Cerebellar nuclear complex (tissue), 1 donor: ENCODE results near the gene TTC33.
"Not testable (repeated sequence)": the region's sequence is repeated elsewhere in the genome, so short reads cannot be mapped to it uniquely, and the experiment has no call there.

ENCODE experiments used
- DNase-seq, 2 experiments: peaks; one replicate each; lab custom pipeline; 2025; lab: John Stamatoyannopoulos, UW

The TTC33 gene, protein sequence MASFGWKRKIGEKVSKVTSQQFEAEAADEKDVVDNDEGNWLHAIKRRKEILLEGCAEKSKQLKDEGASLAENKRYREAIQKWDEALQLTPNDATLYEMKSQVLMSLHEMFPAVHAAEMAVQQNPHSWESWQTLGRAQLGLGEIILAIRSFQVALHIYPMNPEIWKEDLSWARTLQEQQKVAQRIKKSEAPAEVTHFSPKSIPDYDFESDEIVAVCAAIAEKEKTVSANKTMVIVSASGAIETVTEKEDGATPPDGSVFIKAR

DNA sequence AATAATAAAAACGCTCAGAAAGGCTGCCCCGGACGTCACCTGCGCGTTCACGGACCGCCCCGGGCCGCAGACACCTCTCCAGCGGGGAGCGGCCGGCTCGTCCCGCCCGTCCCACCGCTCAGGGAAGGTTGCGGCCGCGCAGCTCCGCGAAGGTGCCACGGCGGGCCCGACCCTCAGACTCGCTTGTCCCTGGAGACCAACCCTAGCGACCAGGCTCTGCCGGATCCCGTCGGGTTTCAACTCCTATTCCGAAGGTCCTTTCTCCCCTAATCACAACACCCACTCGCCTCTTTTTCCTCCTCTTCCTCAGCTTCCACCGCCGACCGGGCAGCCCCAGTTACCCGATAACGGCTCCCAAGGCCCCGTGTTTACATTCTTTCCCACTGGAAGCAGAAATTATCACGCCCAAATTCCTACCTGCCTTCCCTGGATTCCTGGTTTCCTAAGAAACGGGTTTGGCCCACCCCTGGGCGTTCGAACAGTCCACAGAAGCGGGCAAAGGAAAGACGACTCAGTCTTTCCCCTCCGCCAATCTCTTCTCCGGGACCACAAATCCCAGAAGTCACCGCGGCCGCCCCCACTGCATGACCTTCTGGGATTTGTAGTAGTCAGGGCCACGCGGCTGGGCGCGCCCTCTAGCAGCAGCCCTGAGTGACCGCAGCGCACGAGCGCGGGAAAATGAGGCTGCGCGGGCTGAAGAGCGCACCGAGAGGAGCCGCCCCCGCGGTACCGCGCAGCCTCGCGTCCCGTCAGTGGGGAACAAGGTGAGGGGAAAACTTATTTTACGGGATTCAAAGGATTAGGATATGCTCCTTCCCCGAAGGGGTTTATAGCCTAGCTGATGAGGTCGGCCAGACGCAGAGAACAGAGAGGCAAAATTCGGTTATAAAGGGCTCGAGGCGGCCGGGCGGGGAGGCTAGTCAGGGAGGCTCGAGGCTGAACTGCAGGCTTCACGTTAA, at the start of gene TTC33:
Gene TTC33, minus strand, starts transcription at position 555 of the 959 bp plus-strand sequence. CDS start 8,943 bp downstream, outside the sequence.
- peak; percentile 31 to 83 for DNase-seq

DNA sequence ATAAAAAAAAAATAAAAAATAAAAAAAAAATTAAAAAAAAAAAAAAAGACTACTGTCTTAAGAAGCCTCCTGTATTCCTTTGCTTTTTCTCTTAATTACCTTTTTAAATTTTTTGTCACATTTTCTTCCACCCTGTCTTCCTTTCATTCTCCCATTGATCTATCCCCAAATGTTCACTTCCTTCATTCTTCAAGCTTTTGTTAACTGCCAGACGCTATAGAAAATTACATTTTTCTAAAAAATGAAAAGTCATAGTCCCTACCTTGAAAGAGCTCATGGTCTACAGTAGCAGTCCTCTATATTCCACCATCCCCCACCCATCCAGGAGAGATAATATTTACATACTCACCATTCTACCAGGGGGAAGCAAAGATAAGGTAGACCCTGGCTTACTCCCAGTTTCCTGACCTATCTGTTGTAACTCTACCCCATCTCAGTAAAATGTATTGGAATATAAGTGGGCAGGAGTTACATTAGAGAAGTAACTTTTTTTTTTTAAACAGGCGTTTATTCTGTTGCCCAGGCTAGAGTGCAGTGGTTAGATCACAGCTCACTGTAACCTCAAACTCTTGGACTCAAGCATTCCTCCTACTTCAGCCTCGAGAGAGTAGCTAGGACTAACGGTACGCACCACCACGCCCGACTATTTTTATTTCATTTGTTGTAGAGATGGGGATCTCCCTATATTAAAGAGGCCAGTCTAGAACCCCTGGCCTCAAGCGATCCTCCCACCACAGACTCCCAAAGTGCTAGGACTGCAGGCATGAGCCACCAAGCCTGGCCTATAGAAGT, 46.2 kb upstream of the TTC33 start:
- DNase-seq = no peak

DNA sequence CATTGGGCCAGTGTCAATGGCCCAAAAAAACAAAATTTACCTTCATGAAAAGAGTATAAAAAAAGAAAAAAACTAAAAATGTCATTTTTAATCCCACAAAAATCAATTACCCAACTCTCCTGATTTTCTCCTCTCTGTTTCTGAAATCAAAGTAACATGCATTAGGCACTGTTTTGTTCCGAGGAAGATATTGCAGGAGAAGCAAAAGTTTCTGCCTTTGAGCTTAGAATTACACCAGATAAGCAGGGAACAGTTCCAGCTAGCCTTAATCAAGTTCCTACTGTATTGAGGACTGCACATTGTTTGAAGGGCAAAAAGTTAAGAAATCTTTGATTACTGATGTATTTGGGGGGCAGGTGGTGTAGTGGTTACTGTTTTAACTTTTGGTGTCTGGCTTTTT, 43.5 kb upstream of the TTC33 start:
- DNase-seq = no peak

DNA sequence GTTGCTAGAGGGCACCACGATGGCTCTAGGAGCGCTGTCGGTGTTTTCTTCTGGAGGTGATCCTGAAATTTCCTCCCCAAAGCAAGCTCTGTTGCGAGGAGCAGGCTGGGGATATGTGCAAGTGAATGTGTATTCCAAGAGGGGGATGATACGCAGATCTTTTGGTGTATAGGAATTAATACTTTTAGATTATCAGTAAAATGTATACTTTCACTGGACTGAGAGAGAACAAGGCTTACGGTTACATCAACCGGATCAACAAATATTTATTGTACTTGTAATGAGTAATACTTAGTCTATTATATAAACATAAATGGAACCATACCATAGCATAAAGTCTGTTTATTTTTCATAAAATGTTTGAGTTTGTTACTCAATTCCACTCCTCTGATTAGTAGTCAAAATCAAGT, 43.0 kb upstream of the TTC33 start:
- DNase-seq = no peak

DNA sequence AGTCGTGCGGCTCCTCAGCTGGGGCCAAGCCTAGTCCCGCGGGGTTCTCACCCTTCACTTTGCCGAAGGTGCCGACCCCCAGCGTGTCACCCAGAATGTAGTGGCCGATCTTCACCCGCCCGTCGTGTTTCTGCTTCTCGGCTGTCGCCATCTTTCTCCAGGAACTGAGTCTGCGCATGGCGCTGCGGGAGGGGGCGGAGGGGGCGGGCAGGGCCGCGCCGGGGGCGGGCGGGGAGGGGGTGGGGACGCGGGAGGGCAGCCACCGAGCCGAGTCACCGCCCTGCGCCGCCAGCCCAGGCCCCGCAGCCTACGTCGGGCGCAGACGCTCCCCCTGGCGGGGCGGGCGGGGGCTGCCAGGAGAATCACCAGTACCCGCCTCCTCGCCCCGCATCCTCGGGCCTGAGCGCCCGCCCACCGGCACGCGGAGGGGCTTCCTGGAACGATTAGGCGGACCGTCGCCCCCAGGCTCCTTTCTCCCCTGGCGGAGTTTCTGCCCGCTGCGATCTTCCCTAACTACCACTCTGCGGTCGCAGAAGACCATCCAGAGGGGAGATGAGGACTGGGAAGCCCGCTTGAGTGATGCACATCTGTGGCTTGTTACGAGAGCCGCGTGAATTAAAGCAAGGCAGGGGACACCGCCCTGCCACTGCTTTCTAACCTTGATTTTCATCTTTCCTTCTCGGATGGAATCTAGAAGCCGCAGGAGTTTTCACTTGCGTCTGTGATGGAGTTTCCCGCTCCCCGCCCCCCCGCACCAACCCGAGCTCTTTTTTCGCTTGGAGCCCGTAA, 42.4 kb upstream of the TTC33 start, which contains the start of gene PRKAA1:
Gene PRKAA1, minus strand, starts transcription at position 363 of the 789 bp plus-strand sequence. Its CDS starts 185 bp downstream, at position 178.
- peak; percentile 39 to 55 for DNase-seq

DNA sequence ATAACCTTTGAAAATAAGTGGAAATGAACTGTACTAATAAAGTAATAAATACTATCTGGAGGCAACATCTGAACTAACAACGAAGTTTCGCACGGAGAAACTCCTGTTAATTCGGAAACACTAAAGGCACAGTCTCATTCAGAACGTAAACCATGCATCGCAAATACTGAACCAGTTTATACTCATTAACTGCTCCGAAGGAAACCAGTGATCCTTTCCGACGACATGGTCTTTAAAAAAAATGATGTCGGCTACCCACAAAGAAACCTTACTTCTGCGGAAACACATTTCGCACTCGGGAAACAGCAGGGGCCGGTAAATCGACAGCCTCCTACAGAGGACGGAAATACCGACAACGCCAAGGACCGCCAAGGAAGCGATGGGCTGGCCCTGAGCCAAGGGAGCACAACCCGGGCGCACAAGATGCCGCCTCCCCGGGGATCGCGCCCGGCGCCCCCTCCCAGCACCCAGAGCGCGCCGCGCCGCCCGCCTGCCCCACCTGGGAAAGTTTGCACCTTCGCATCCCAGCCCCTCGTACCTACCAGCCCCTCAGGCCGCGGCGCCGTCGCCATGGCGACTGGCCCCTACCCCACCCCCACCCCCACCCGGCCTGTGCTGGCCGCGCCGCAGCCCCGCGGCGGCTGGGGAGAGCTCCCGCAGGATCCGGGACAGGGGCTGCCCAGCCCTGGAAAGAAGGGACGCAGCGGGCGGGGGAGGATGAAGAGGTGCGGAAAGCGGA, 41.7 kb upstream of the TTC33 start:
- no peak for DNase-seq

DNA sequence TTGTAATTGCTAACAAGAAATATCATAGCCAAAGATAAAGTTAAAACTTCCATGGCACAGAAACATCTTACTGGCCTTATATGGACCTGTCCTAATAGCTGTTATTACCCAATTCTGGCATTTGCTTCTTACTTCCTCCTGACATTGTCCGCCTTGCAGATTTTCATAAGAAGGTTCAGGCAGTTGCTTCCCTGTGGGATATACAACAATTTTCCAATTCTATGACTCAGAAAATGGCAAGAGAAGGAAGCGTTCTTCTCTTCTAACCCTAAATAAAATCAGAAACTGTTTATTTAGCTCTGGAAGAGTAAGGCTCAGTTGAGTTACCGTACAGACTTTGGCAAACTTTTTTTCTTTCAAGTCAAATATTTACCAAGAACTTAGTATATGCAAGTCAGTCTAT, 40.7 kb upstream of the TTC33 start:
- DNase-seq = no peak

DNA sequence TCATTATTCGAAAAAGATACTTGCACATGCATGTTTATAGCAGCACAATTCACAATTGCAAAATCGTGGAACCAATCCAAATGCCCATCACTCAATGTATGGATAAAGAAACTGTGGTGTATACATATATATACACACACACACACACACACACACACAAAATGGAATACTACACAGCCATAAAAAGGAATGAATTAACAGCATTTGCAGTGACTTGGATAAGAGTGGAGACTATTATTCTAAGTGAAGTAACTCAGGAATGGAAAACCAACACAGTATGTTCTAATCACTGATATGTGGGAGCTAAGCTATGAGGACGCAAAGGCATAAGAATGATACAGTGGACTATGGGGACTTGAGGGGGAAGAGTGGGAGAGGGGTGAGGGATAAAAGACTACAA, 39.1 kb upstream of the TTC33 start:
- not testable (repeated sequence) for DNase-seq

DNA sequence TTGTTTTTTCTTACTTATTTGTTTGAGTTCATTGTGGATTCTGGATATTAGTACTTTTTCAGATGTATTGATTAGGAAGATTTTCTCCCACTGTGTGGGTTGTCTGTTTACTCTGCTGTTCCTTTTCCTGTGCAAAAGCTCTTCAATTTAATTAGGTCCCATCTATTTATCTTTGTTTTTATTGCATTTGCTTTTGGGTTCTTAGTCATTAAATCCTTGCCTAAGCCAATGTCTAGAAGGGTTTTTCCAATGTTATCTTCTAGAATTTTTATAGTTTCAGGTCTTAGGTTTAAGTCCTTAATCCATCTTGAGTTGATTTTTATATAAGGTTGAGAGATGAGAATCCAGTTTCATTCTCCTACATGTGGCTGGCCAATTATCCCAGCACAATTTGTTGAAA, 38.6 kb upstream of the TTC33 start:
- not testable (repeated sequence) for DNase-seq

DNA sequence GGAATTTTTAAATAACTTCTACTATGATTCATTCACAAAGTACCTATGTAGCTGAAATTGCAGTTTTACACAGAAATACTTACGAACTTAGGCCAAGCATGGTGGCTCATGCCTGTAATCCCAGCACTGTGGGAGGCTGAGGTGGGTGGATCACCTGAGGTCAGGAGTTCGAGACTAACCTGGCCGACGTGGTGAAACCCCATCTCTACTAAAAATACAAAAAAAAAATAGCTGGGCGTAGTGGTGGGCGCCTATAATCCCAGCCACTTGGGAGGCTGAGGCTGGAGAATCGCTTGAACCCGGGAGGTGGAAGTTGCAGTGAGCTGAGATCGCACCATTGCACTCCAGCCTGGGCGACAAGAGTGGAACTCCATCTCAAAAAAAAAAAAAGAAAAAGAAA, 36.9 kb upstream of the TTC33 start:
- DNase-seq = not testable (repeated sequence)

DNA sequence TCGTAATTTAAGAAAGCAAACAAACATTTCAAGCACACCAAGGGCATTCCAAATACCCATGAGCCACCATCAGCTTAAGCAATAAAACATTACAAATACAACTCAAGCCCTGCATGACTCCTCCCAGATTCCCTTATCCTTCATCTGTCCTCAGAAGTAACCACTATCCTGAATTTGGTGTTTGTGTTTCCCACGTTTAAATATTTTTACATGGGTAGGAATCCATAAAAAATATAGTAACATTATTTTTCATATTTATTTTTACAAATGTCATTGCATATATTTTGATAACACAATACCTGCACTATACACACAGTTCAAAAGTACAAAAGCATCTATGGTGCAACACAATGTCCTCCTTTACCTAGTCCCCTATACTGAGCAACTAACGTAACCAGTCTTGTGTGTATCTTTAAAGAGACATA, 36.0 kb upstream of the TTC33 start:
- no peak for DNase-seq

DNA sequence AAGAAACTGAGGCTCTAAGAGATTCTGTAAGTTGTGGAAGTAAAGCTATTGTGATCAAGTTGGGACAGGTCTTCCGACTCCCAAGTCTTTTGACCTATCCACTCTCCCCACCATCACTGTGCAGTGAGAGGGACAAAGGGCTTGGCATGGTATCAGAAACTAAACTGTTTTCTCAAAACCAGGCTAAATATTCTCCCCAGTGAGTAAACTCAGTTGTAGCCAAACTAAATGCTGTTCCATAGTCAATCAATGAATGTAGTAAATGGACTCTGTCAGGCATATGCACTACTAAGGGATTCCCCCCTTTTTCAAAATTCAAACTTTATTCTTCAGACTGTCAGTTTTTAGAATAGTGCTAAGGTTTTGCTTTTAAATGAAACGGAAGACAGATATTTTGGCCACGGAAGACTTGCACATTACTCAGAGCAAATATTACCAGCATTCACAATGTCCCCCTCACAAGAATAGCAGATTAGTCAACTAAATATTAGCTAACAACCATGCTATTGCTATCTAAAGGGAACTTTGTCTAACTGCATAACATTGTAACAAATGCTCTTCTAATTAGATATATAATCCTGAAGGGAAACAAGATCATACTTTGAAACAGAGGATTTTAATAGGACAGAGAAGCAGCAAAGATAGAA, 35.3 kb upstream of the TTC33 start:
- no peak for DNase-seq

DNA sequence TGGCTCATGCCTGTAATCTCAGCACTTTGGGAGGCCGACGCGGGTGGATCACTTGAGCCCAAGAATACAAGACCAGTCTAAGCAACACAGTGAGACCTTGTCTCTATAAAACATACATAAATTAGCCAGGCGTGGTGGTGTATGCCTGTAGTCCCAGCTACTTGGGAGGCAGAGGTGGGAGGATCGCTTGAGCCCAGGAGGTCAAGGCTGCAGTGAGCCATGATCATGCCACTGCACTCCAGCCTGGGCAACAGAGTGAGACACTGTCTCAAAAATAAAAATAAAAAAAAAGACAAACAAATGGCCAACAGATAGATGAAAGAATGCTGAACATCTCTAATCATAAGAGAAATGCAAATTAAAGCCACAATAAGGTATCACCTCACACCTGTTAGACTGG, 33.2 kb upstream of the TTC33 start:
- DNase-seq = not testable (repeated sequence)

DNA sequence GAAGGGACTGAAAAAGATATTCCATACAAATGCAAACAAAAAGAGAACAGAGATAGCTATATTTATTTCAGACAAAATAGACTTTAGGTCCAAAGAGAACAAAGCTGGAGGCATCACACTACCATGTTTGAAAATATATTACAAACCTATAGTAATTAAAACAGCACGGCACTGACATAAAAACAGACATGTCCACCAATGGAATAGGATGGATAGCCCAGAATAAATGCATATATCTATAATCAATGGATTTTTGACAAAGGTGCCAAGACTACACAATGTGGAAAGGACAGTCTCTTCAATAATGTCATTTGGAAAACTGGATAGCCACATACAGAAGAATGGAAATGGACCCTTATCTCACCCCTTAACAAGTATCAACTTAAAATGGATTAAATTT, 32.2 kb upstream of the TTC33 start:
- no peak for DNase-seq

DNA sequence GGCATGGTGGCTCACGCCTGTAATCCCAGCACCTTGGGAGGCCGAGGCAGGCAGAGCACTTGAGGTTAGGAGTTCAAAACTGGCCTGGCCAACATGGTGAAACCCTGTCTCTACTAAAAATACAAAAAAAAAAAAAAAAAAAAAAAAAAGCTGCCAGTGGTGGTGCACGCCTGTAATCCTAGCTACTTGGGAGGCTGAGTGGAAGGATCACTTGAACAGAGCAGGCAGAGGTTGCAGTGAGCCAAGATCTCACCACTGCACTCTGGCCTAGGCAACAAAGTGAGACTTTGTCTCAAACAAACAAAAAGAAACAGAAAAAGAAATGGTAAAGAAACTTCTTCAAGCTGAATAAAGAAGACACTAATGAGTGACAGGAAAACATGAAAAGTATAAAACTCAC, 30.9 kb upstream of the TTC33 start:
- not testable (repeated sequence) for DNase-seq

DNA sequence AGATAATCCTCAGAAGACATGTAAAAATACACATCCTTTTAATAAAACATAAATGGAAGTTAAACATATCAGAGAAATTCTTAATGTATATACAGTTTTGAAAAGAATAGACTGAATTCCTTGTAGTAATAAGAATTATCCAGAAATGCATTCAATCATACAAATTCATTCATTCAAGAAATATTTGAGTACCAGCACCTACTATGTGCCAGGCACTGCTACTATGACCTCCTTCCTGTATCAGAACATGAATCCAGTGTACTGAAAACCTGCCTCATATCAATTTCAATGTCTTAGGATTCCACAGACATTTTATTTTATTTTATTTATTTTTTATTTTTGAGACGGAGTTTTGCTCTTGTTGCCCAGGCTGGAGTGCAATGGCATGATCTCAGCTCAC, 29.2 kb upstream of the TTC33 start:
- DNase-seq = no peak

DNA sequence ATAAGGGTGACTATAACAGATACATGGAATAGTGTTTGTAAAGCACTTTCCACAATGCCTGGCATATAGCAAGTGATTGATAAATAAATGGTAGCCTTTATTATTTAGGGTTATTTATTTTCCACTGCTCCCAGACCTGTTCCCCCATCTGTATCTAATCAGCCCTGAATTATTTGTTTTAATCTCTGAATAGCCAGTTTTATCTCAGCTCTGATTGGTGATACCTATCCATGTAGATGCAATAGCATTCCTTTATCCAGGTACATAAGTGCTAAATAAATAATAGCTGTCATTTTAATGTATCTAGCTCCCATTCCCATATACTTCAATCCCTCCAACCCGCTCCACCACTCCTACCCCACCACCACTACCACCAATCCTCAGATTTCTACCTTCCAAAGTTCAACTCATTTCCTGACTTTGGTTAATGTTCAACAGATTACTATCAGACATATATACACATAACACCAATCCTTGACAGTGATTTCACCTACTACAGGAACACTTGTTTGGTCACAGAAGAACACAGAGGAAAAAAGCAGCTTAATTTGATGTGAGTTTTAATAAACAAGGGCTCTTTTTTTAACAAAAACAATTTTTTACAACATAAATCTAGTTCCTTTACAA, 28.4 kb upstream of the TTC33 start:
- no peak for DNase-seq

DNA sequence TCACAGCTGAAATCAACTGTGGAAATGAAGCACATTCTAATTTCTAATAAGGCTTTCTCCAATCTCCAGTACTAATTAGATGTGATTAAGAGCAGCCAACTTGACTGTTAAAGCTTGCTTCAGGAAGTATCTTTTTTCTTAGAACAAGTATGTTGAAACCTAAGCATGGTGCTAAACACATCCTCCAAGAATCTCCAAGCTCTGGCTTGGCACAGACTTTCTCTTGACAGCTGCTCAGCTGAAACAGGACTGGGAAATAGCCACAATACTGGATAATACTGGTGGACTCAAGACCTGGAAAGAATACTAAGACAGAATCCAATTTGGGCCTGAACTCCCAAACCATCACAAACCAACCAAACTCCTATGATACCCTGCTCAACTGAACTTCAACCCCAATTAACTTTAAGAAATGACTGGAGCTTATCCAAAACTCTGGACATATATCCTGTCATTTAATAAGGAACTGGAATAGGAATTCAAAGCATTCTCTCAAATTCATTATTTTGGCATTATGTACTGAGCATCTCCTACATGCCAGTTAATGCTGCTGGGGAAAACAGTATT, 26.2 kb upstream of the TTC33 start:
- no peak for DNase-seq

DNA sequence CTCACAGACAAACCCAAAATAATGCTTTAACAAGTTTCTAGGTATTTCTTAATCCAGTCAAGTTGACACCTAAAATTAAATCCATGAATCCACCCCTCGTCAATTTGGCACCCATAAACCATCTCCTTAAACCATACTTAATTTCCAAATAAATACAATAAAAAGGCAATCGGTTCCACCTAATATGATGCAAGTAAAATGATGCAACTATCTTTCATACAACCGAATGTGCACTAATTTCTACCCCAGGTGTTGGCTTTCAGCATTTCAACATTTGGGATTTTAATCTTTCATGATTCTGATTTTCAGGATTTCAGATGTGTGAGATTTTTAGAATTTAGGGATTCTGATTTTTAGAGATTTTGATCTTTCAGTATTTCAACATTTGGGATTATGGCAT, 25.1 kb upstream of the TTC33 start:
- DNase-seq = no peak
